GM23248 (cell line): ENCODE results near the gene CTDP1.

ENCODE experiments used
- EZH2 ChIP-seq: fragments of 200-600 bp; sonication (generic); IDR thresholded peaks from 2 replicates; pipeline ENCODE4 v1.6.1; 2018; ENCODE audit warnings: antibody characterized with exemption, mild to moderate bottlenecking; ENCODE audit not compliant: insufficient read depth, poor library complexity, severe bottlenecking
- EZH2phosphoT487 ChIP-seq: fragments of 200-600 bp; sonication (generic); IDR thresholded peaks from 2 replicates; pipeline ENCODE4 v1.6.1; 2018; ENCODE audit warnings: antibody characterized with exemption, moderate library complexity, mild to moderate bottlenecking, low read depth; ENCODE audit not compliant: insufficient read depth

GRCh38 chr18:79720359-79720733 is 40.7 kb downstream of the CTDP1 start:
- TF ChIP-seq EZH2 = no peak
- TF ChIP-seq EZH2phosphoT487 = no peak
